Measurements from ENCODE around the gene FCHSD2.
"Not testable (repeated sequence)": the region's sequence is repeated elsewhere in the genome, so short reads cannot be mapped to it uniquely, and the experiment has no call there.

FCHSD2 gene

DNA sequence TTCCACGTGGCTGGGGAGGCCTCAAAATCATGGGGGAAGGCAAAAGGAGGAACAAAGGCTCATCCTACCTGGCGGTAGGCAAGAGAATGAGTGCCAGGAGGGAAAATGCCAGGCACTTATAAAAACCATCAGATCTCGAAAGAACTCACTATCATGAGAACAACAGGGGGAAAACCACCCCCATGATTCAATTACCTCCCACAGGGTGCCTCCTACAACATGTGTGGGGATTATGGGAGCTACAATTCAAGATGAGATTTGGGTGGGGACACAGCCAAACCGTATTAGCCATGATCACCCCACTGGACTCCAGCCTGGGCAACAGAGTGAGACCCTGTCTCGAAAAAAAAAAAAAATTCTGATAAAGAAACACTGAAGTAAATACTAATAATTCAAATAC is 87.1 kb downstream of the FCHSD2 start:
- no peak for DNase-seq

GRCh38 chr11:73053964-73054363 is 88.2 kb downstream of the FCHSD2 start:
- no peak for DNase-seq

- DNase-seq: no peak
These were observed 93.7 kb downstream of the FCHSD2 start for GRCh38 chr11:73048446-73048845.

- no peak for DNase-seq
These were observed 94.2 kb downstream of the FCHSD2 start for GRCh38 chr11:73047773-73048371.

- DNase-seq: no peak
These were observed 102.1 kb downstream of the FCHSD2 start for GRCh38 chr11:73040046-73040445.

GRCh38 chr11:73034777-73035176 is 107.3 kb downstream of the FCHSD2 start:
- no peak for DNase-seq

DNA sequence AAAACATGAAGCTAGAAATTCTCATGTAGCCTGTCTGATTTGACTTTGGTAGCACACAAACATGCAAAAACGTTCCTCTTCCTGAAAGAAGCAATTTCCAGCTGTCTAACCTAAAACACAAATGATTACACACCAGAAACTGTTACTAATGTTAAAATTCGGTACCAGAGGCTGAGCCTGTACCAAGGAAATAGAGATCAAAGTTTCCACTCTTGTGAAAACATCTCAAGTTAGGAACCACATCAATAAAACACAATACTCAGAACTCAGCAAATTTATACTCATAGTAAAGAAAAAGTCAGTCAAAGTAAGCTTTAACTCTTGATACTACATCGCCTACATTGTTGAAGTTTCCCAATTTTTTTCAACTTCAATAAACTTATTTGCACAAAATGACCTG is 107.8 kb downstream of the FCHSD2 start:
- DNase-seq: no peak

- DNase-seq: peak; percentile 53
These were observed 112.0 kb downstream of the FCHSD2 start for GRCh38 chr11:73030130-73030529.

GRCh38 chr11:73029403-73029802 is 112.7 kb downstream of the FCHSD2 start:
- DNase-seq: peak; percentile 76

DNA sequence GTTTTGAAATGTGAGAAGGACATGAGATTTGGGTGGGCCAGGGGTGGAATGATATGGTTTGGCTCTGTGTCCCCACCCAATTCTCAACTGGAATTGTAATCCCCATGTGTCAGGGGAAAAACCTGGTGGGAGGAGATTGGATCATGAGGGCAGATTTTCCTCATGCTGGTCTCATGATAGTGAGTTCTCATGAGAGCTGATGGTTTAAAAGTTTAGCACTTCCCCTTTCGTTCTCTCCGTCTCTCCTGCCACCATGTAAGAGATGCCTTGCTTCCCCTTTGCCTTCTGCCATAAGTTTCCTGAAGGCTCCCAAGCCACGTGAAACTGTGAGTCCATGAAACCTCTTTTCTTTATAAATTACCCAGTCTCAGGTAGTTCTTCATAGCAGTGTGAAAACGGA is 113.5 kb downstream of the FCHSD2 start:
- DNase-seq: peak; percentile 94

GRCh38 chr11:73027840-73028239 is 114.3 kb downstream of the FCHSD2 start:
- DNase-seq: not testable (repeated sequence)

- no peak for DNase-seq
These were observed 117.5 kb downstream of the FCHSD2 start for GRCh38 chr11:73024639-73025038.

DNA sequence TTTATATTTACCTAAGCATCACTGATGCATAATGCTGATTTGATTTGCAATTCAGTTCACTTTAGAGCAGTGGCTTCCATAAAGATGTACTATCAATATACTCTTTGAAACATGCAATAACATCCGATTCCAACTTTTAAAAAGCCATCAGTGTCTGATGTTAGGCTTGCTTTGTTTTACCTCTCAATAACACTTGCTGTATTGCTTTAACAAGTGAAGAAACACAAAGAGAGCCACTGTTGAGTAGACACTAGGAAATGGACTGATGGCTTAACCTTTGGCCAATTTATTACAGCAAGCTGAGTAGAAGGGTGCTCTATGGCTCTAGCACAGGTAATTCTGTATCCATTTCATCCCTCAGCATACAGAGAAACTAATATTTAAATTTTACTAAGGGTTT is 122.1 kb downstream of the FCHSD2 start:
- DNase-seq: no peak

DNA sequence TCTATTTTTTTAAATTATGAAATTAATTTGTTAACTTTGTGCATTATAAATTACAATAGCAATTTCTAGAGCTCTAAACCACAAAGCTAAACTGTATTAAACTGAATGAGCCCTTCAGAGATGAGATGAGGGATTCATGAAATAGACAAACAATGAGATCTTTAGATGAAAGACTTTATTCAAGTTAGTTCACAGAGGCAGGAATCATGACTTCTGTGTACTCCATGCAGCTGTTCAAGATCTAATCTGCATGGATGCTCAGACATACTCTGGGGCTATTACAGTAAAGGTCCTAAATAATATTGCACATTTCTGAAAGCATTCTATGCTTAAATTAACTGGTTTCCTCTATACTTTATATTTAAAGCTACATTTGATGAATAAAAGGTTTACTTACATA is 122.7 kb downstream of the FCHSD2 start:
- DNase-seq: no peak

- DNase-seq: no peak
These were observed 123.3 kb downstream of the FCHSD2 start for GRCh38 chr11:73018856-73019255.

DNA sequence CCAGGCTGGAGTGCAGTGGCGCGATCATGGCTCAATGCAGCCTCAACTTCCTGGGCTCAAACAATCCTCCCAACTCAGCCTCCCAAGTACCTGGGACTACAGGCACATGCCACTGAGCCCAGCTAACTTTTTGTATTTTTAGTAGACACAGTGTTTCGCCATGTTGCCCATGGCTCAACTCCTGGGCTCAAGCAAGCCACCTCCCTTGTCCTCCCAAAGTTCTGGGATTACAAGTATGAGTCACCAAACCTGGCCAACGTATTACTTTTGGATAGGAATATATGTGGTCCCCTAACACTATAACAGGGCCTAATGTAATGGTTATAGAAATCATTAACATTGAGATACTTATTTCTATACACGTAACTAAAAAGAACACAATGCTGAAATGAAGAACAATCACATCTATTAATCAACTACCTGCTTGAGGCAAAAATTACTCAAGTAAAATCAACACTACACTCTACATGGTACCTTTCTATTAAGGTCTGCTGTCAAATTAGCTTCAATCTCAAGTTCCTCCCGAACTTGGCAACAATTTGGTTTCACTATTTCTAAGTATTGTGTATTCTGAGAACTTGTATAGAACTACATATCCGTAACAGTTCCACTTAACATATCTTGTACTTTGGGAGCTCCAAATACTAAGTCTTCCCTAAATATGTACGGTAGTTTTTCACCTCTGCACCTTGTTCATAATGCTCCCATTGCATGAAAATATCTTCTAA is 124.9 kb downstream of the FCHSD2 start:
- DNase-seq: peak; percentile 68

DNA sequence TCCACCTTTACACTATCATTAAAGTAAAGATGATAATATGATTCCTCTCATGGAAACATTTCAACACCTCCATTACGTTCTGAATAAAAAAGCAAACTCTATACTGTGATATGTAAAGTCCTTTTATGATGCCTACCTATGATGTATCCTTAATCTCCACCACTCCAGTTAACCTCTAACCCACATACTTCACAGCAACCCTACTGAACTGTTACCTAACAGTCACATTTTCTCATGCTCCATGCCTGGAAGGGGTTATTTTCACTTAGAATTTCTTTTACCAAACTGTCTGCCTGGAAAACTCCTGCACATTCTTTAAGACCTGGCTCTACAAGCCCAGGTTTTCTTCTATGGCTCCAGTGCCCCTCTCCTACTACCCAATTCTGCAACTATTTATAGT is 129.1 kb downstream of the FCHSD2 start:
- no peak for DNase-seq

DNA sequence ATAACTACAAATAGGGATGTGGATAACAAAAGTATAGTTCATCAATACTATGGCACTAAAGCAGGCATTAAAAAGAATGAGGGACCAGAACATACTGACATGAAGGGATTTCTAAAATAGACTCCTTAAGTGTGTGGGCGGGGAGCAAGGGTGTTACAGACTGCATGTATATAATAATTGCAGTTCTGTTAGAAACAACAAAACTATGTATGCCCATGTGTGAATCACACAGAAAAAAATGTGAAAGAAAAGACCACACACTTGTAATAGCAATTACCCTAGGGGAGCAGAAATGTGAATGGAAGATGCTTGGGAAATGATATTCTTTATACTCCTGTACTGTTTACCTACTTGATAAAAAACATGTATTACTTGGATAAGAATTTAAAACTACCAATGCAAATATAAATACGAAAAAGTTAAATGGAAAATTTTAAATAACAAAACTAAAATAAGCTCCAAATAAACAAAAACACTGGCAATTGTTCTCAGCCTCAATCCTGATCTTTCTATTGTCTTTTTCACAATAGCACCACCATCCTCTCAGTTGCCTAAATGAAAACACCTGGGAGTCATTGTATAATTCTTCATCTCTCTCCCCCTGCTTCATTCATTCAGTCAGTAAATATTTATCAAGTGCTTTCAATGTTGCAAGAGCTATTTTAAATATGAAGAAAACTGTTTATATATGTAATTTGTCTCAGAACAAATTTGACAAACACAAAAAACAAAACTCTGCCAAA is 129.8 kb downstream of the FCHSD2 start:
- no peak for DNase-seq

- DNase-seq: no peak
These were observed 130.8 kb downstream of the FCHSD2 start for GRCh38 chr11:73011126-73011817.

DNA sequence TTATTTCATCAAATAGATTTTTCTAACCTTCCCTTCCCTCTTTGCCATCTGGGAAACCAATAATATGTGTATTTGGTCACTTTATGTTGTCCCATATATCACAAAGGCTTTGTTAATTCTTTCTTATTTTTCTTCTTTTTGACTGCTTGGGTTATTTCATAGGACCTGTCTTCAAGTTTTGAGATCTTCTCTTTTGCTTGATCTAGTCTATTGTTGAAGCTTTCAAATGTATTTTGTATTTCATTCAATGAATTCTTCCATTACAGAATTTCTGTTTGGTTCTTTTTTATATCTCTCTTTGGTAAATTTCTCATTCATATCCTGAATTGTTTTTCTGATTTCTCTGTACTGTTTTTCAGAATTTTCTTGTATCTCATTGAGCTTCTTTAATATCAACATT is 132.1 kb downstream of the FCHSD2 start:
- no peak for DNase-seq

DNA sequence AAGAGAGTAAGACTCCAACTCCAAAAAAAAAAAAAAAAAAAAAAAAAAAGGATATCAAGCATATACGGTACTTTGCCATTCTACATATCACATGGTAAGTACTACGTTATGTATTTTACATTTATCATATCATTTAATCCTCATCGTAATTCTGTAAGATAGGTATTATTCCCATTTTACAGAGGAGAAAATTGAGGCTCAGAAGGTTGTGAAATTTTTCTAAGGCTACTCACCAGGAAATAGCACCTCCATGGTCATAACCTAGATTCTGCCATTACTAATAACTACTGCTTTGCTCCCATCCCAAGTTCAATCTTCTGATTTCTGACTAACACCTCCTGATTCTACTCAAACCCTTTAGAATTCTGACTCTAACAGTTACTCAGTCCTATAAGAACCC is 138.0 kb downstream of the FCHSD2 start:
- DNase-seq: no peak

- DNase-seq: no peak
These were observed 139.0 kb downstream of the FCHSD2 start for GRCh38 chr11:73003088-73003487.

GRCh38 chr11:73002214-73002613 is 139.9 kb downstream of the FCHSD2 start:
- DNase-seq: no peak

DNA sequence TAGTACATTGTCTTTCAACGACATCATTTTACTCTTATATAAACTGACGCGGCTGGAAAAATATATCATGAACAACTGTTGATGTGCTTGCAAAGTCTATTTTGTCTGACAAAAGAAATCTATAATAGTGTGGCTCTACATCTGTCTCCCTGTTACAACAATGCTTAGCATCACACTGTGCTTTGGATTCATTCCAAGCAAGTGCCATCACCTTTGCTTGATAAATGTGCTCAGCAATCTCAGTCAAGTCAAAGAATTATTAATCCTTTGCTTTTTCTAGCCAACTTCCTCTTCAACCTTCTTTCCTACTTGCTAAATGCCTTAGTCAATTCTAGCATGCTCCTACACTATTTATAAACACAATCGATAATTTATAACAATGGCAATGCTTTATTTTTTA is 140.5 kb downstream of the FCHSD2 start:
- DNase-seq: no peak

All from OCI-M1 (cell line).